Stimulated activated CD8-positive, alpha-beta memory T cell treated with anti-CD3 and anti-CD28 coated beads, Interleukin-7, amount 100 ng/mL, for 1 hour (primary cell): ENCODE measurements around the gene LGALSL.
A peak's percentile ranks its signal among the peaks of the same experiment; 100 is the strongest.

Experiments used
- DNase-seq, 2 donors: peaks; one replicate each; pipeline ENCODE4 v3.0.0-alpha.2; 2020; ENCODE audit warnings: low read depth in 2 of 2

LGALSL gene

DNA sequence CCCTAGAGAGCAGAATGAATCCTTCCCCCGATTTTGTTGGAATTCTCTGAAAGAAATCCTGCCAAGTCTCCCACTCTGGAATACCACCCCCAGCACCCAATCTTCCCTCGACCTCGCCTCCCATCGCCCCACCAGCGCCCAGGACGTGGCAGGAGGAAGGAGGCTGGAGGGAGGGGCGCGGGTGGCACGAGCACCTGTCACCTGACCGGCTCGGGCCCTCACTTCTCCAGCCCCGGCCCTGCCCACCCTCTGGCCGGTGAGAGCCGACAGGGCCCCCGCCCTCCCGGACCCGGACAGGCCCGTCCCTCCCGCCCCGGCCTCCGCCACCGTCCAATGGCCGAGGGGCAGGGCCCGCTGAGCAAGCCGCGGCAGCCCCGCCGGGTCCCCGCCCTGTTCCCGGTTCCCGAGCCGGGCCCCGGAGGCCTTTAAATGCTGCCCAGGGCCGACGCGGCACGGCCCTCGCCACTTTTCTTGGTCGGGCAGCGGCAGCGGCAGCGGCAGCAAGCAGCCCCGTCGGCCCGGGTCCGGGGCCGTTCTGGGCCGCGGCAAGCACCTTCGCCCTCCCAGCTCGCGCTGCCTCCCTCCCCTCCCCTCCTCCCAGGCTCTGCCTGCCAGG is at the start of gene LGALSL:
TSS of gene LGALSL (plus strand) at position 393 of the 616 bp plus-strand sequence. CDS start 384 bp downstream, outside the sequence.
- DNase-seq = peak in 1 of 2 donors; percentile 5

DNA sequence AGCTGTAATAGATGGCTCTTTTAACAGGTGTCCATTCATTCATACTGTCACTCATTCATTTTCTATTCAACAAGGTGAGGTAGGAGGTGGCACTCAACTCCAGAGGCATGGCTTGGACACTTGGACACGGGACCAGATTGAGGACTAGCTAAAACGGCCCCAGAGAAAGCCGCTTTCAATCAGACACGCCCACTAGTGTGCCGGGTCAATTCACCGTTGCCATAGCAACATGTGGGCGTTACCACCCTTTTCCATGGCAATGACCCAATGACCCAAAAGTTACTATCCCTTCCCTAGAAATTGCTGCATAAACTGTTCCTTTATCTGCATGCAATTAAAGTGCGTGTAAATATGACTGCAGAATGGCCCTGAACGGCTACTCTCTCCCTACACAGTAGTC is 49.2 kb upstream of the LGALSL start:
- DNase-seq = no peak

DNA sequence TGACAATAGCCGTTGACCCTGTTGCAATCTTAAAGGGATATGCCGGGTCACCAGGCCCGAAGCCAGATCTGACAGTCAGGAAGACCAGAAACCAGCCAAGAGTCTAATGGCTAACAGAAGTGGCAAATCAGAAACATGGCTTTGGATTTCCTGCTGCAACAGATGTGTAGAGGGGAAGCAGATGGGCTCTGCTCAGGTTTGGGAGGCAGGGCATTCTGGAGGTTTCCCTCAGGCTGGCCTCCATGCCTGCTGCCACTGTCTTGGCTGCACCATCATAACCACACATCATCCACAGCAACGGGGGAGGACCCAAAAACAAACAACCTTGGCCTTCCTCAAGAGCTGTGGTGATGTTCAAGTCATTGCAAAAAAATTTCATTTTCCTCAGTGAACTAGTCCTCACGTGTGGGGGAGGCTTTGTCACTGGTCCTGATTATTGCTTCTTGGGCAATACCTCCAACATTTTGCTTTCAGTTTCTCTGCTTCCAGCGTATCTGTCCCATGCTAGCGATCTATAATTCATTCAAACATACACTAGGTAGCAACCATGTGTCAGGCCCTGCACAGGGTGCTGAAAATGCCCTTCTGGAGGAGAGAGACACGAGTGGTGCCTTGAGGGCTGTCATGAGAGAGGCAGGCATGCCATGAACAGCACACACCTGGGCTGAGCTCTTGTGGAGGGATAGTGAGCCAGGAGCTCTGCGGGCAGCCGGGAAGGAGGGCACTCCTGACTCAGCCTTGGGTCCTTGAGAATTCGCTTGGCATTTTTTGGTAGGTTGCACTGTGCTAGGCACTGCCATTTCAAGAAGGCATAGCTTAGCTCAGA is 48.2 kb upstream of the LGALSL start:
- DNase-seq = no peak

DNA sequence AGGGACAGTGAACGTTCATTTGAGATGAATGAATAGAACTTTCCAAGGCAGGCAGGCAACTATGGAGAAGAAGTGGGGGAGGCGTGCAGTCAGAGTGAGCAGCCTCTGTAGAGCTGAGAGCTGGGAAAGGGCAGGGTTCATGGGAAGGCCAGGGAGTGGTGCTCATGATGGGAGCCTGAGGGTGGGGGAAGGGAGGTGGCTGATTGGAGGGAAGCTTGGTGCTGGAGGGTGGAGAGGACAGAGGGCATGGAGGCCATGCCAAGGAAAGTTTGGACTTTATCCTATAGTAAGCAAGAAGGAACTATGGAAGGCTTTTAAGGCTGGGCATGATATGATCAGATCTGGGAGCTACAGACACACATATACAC is 47.6 kb upstream of the LGALSL start:
- DNase-seq = no peak

DNA sequence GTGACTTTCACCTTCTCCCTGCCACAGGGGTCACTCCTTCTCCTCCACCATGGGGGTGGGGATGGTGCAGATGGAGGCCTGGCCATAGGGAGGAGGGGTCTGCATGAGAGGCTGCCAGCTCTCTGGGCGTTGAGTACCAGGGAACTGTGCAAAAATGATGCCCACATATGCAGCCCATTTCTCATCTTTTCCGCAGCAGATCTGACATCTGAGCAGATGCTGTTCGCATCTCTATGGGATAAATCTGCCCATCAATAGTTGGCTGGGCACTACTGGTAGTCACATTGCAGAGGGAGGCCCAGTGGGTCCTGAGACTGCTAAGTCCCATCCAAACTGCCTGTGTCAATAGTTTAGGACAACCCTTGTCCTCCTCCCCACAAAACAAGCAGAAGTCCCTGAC is 45.9 kb upstream of the LGALSL start:
- no peak for DNase-seq

DNA sequence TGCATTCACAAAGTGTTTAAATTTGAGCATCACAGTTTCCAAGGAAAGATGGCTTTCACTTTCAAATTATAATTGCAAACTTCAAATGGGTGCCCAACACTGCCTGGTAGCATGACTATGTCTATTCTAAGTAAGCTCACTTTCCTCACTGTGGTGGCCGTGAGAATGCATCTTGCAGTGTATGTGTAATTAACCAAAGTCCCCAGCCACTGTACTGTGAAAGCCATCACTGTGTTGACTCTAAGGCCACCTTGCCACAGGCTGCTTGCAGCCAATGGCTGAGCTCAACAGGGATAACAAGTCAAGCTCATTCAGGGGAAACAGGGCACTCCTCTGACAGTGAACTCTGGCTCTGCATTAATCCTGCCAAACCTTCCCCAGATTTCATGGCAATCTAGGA is 43.3 kb upstream of the LGALSL start:
- no peak for DNase-seq

DNA sequence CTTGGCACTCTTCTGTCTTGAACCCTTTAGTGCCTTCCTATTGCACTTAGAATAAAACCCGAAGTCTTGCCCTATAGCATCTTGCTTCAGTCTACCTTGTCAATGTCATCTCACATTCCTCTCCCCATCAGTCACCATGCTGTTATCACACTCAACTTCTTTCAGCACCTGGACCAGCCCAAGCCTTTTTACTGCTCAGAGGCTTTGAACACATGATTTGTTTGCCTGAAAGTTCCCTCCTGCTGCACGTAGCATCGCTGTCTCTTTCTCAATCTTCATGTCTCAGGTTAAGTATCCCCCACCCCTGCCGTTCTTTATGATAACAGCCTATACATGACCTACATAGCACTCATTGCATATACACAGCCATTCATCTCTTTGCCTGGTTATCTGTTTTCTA is 41.3 kb upstream of the LGALSL start:
- no peak for DNase-seq

DNA sequence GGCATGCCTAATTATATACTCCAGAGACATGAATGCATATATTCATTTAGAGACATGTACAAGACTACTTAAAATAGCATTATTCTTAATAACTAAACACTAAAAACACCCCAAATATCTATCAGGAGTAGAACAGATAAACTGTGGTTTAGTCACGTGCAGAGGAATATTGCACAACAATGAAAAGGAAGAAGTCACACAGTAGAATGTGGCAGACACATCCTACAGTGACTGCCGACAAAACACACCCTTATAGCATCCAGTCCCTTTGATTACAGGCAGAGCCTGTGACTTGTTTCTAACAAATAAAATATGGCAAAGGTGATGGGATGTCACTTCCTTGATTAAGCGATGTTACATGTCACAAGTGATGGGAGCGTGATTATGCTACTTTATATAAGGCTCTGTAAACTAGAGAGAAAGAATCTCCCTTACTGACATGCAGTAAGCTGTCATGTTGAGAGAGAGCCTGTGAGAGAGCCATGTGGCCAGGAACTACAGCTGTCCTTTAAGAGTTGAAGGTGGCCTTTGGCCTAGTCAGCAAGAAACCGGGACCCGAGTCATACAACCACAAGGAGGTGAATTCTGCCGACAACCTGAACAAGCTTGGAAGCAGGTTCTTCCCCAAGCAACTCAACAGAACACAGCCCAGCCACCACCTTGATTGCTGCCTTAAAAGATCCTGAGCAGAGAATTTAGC is 39.1 kb upstream of the LGALSL start:
- DNase-seq = no peak

DNA sequence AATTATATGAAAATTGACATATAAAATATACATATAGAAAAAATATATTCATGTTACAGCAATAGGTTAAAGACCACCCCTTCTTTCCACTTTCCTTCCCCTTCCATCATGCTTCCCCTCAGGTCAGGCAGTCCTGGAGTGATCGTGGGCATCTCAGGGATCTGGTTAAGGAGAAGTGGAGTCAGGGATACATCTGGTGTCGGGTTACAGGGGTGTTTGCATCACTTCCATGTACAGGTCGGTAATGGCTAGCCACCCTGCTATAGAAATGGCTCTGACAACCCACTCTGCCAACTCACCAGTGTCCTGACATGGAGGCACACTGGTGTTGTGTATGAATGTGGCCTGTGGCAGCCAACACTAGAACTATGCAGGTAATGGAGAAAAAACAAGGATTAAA is 36.3 kb upstream of the LGALSL start:
- no peak for DNase-seq

DNA sequence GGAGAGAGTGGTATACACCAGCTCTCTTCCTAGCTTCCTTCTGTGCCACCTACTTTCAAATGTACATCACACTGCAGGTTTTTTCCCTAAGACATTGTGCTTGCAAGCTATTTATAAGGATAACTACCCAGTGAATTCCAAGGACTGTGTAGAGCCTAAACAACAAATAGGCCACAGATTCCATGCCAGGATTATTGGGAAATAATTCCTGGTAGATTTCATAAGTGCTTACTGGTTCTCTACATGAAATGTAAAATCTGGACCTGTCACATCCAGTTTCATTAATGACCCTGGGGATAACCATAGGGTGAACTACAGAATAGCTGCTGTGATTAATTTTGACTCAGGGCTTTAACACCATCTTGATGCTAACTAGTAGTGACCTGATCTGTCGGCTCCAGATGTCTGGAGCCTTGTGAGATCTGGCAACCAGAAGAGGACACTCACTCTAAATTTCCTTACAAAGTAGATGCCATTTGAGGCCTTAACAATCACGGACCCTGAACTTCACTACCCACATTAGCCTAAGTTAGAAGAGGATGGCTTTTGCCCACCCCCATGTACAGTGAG is 34.3 kb upstream of the LGALSL start:
- DNase-seq = no peak

DNA sequence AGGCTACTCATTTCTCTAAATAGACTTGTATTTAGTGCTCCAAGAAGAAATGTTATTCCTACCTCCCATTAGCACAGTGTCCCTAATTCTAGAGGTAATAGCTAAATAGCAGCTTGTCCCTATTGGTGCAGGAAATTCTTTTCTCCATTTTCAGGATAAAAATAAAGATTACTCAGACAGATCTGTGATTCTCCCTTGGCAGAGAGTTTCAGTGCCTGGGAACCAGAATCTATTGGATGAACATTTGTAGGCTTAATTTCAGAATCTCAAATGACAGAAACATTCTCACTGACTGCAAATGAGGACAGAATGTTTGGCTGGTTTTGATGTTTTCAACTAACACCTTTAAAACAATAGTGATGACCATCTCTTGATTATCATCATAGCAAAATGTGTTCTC is 33.3 kb upstream of the LGALSL start:
- DNase-seq = no peak

DNA sequence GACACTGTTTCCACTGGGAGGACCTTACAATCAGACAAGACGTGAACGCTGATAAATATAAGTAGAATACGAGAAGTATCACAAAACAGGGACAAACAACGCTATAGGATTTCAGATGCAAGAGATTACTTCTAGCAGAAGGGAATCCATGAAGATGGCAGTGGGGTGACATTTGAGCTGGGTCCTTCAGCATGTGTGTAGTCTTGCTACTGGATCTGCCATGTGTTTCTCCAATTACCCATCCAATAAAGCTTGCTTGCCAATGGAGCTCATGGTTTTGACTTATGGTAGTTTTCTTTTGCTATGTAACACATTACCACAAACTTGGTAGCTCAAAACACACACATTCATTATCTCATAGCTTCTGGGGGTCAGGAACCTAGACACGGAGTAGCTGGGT is 32.8 kb upstream of the LGALSL start:
- DNase-seq = no peak

DNA sequence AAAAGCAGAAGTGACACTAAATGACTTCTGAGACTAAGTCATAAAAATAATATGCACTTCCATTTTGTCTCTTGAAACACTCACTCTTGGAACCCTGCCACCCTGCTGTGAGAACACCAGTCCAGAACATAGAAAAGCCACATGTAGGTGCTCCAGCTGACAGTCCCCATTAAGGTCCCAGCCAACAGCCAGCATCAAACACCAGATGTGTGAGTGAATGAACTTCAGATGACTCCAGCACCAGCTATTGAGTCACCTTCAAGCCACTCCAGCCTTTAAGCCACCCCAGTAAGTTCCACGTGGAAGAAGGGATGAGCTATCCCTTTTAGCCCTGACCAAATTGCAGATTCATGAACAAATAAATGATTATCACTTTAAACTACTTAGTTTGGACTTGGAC is 31.5 kb upstream of the LGALSL start:
- DNase-seq = no peak

DNA sequence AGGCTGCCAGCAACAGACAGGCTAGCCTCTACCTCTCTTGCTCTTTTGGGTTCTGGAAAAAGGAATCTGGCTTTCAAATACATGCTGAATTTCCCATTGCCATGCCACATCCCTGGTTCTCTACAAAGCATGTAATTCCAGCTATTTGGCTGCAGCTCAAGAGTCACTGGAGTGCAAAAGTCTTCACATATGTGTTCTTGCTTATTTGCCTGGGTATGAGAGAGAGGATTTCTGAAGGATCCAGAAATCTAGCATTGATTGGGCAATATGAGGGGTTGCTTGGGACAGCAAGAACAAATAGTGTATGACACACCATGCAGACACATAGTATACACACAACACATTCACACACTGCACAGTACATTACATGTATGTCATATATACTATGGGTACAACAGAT is 30.7 kb upstream of the LGALSL start:
- DNase-seq = no peak

DNA sequence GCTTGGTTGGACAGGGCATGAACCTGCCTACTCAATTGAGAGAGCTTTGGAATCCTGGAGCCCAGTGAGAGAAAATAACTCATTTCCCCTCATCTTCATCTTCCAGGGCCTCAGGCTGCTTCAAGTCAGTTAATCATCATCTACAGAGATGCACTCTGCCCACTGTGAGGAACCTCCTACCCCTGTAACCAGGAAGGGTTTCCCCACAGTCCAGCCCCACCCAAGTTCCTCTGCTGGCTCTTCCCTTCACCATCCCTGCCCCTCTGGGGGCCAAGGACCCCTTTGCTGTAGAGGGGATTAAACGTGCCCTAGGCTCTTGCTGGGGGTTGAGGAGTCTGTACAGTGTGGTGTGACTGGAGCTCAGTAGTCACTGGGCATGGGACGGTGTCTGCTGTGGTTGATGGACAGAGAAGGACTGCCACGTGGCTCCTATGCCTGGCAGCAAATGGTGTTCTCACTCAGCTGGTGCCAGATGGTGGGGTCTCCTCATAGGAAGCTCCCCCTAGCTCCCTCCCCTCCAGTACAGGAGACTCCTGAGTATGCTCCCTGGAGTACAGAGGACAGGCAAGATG is 29.5 kb upstream of the LGALSL start:
- DNase-seq = no peak

DNA sequence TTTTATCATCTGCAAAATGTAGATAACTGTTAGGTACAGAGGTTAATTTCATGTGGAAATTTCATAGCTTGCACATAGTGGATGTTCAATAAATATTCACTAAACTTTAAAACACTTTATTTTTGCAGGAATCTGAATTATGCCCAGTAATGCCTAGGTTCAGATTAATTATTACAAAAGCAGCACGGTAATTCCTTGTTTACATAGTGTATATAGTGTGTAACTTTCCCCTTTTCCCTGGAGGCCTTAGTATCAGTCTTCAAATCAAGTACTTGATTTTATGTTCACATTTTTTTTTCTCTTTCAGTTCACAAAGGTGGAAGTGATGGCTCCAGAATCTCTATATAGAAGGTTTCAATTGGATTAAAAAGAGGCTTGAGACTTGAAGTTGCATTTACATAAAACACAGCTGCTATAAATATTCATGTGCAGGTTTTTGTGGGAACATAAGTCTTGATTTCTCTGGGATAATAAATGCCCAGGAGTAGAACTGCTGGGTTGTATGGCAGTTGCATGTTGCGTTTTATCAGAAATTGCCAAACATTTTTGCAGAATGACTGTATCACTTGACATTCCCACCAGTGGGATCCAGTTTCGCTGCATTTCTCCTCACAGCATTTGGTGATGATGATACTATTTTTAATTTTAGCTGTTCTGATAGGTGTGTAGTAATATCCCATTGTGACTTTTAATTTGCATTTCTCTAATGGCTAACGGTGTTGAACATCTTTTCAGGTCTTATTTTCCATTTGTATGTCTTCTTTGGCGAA is 27.6 kb upstream of the LGALSL start:
- no peak for DNase-seq

DNA sequence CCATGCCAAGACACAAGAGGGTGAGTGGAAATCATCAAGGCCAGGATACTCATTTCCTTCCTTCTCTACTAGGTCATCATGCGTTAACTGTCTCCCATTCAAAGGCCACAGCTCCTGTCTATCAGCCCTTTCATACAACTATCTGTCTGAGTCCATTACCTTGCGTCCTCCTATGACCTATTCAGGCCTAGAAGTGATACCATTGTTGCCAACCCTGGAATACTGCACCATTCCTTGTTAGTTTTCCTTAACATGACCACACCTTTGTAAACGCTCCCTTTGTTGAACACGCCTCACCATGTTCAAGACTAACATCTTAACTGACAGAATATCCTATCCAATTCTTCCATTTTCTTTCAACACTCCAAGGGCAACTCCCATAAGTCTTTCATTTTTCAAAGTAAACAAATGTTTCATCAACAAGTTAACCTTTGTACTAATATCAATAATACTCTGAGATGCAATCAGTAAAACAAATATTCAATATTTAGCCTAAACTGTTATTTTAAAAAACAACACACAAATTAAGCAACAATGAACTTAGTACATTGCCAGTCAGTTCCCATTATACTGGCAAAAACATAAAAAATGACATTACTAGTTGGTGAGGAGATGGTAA is 19.8 kb upstream of the LGALSL start:
- no peak for DNase-seq

DNA sequence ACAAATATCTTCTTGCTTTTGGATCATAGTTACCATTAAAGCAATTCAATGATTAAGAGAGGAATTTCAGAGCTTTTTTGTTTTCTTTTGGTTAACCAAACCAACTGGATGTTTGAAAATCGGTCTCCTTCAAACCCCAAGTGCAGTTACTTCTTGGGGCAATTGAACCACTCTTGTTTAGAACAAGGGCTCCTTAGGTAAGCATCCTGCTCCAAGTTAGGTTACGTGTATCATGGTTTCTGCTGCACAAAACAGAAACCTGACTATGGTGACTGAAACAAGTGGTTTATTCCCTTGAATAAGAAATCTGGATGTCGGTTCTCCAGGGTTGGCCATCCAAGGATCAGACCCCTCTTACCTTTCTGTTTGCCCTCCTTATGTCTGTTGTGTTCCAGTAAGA is 16.1 kb upstream of the LGALSL start:
- DNase-seq = no peak

DNA sequence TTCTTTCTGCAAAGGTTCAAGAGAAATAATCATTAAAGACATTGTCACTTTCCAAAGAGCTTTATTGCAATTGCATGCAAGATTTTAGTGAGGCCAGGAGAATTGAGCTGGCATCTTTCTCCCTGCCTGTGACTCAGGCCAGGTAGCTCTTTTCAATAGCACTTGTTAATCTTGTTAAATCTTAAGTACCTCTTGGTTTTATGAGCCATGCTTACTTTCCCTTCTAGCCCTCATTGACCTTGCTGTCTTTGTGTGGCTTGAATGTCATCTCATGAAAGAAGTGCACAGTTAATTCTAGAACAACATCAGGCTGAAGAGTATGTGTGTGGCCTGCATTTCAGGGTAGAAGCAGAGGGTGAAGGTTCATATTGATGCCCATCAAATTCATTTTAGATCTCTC is 14.8 kb upstream of the LGALSL start:
- DNase-seq = no peak

DNA sequence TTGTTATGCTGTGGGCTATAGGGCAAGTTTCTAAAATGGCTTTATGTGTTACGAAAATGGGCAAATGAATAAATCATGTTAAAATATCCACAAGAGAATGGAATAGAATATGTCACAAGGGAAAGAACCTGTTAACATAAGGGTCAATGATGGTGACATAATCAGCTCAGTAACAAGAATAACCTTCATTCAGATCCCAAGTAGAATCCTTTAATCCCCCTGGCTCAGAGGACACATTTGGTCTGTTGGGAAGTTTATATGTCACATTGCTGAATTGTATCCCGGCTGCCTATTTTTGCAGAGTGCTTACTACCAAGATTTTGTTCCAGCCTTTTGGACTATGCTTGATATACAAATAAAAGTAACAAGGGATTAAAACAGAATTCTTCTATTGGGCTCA is 13.1 kb upstream of the LGALSL start:
- DNase-seq = no peak

DNA sequence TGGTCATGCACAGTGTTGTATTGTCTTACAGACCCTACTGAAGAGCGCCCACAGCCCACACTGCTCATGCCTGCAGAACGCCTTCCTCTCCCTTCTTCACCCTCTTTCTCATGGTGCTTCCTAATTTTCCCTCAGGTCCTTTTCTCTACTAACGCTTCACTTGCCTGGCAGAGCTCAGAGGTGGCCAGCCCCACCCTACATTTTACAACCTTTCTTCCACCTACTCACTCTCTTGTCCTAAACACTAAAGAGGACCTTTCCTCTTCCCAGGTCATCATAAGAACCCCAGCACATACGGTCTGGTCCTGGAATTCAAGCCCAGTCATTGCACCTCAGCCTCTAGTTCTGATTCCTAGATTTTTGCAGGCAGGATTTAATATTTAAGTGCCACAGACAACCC is 11.7 kb upstream of the LGALSL start:
- DNase-seq = no peak
